Vagina (tissue), 2 donors: ENCODE data around the gene GABBR2. TPM values are rescaled to one million over a fixed set of nuclear protein-coding genes. Genes with fewer than 3 reads are reported as not detected.
A peak's percentile ranks its signal among the peaks of the same experiment; 100 is the strongest.

ENCODE experiments used
- DNase-seq, 2 donors: peaks; one replicate each; pipeline ENCODE4 v3.0.0-alpha.2; 2017; ENCODE audit errors: extremely low spot score in 2 of 2
- H3K27ac ChIP-seq: fragments of 200-600 bp; sonication (generic); one replicate; pipeline ENCODE4 v1.5.1; 2019
- H3K27me3 ChIP-seq: fragments of 200-600 bp; sonication (generic); one replicate; pipeline ENCODE4 v1.5.1; 2019
- H3K36me3 ChIP-seq, 2 donors: fragments of 200-600 bp; sonication (generic); one replicate each; pipeline ENCODE4 v1.5.1; 2017 to 2019
- H3K4me1 ChIP-seq: fragments of 200-600 bp; sonication (generic); one replicate; pipeline ENCODE4 v1.5.1; 2019
- H3K4me3 ChIP-seq, 2 donors: fragments of 200-600 bp; sonication (generic); 1 replicate in 1 of 2; 2 replicates in 1 of 2; pipeline ENCODE4 v1.5.1; 2016 to 2019
- H3K9me3 ChIP-seq: fragments of 200-600 bp; sonication (generic); one replicate; pipeline ENCODE4 v1.5.1; 2019
- POLR2A ChIP-seq, 2 donors: fragments of 450-650 bp; IDR thresholded peaks; one replicate each; pipeline ENCODE4 v1.6.1; 2017; ENCODE audit warnings: antibody characterized with exemption in 2 of 2, mild to moderate bottlenecking in 2 of 2, moderate library complexity in 2 of 2
- POLR2AphosphoS5 ChIP-seq, 2 donors: sonication (generic); formaldehyde crosslinking; IDR thresholded peaks; one replicate each; pipeline ENCODE4 v1.9.0; 2017; ENCODE audit warnings: antibody characterized with exemption in 2 of 2, mild to moderate bottlenecking in 2 of 2, low read depth in 1 of 2; ENCODE audit not compliant: insufficient read depth in 1 of 2
- intact Hi-C: fragments of 100-400 bp; cut with DNase I; formaldehyde crosslinking; loops from one replicate; pipeline ENCODE4 v1.15.1; 2023
- total RNA-seq: library from RNA; depleted of rRNA; stranded (reverse); fragments of >200 nt; gene quantifications from one replicate; pipeline ENCODE4 v1.2.3, GENCODE V29; 2016
- TF ChIP-seq, protein P1 (sequence below), 3 experiments: fragments of 450-650 bp in 2 of 3; fragments of 200-600 bp in 1 of 3; sonication (generic) in 1 of 3; IDR thresholded peaks; one replicate each; pipeline ENCODE4 v1.5.1; 2017 to 2019; ENCODE audit warnings: antibody characterized with exemption in 3 of 3, mild to moderate bottlenecking in 2 of 3, moderate library complexity in 2 of 3

The GABBR2 gene
- total RNA-seq, 1 donor from 2014 or later = not detected

DNA sequence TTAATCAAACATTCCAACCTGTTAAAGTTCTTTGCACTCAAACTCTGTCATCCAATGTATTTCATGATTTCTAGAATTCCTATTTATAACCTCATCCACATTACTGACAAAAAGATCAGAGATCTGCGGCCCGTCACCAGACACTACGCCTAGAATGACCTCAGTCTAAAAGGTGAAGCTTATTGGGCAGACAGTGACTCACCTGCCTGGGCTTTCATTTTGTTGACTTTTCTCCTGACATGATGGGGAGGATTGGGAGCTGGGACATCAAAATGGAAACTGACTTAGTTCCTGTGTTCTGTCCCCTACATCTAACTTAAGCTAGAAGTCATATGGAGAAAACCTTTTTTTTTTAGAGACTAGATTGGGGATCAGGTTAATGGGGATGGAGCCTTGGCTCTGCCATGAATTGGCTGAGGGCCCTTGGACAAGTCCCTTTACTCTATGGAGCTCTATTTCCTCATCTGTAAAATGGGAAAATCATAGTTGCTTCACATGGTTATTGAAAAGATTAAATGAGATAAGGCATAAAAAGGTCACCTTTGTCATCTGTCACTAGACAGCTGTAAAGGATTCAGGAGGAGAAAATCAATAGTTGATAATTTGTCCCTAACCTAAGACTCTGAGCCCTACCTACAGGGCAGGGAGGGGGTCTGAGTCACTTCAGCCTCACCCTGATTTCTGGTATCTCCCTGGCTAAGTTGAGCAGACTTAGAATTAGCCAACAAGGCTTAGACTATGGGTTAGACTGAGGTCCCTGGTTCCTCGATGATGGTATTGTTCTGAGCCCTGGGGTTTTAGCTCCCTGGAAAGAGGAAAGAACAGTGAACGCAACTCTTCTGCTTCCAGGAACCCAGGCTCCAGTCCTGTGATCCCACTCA, 228.5 kb downstream of the GABBR2 start:
- DNase-seq = no peak
- no peaks in the 10 kb centered on the region for H3K36me3 ChIP-seq
- intact Hi-C loops = no loop called here
- no peaks in the 10 kb centered on the region for H3K9me3 ChIP-seq
- no peaks in the 10 kb centered on the region for H3K27me3 ChIP-seq
- TF ChIP-seq, protein P1, sequence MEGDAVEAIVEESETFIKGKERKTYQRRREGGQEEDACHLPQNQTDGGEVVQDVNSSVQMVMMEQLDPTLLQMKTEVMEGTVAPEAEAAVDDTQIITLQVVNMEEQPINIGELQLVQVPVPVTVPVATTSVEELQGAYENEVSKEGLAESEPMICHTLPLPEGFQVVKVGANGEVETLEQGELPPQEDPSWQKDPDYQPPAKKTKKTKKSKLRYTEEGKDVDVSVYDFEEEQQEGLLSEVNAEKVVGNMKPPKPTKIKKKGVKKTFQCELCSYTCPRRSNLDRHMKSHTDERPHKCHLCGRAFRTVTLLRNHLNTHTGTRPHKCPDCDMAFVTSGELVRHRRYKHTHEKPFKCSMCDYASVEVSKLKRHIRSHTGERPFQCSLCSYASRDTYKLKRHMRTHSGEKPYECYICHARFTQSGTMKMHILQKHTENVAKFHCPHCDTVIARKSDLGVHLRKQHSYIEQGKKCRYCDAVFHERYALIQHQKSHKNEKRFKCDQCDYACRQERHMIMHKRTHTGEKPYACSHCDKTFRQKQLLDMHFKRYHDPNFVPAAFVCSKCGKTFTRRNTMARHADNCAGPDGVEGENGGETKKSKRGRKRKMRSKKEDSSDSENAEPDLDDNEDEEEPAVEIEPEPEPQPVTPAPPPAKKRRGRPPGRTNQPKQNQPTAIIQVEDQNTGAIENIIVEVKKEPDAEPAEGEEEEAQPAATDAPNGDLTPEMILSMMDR (IDR thresholded peaks at IDR 0.05) = no peak
- TF ChIP-seq POLR2A (IDR thresholded peaks at IDR 0.05) = no peak
- no peak overlapping the region for H3K27ac ChIP-seq
- no peaks in the 10 kb centered on the region for H3K4me1 ChIP-seq
- no peak overlapping the region for H3K4me3 ChIP-seq

DNA sequence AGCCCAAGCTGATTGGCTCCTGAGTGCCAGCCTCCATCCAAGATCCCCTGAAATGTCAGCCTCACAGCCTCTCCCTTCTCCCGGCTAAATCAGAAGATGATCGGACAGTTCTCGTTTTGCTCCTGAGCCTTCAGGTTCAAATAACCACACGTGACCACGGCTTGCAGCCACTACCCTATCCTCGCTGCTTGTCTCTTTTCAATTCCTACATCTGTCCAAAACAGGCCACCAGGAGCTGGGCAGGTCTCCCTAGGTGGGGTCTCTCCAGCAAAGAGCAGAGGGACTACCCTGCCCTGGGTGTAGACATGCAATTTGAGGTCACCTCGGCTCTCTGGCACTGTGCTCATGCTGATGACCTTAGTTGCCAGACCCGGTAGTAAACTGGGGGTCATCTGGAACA, 229.3 kb downstream of the GABBR2 start:
- no peaks in the 10 kb centered on the region for H3K36me3 ChIP-seq
- no peak overlapping the region for H3K4me3 ChIP-seq
- intact Hi-C loops = no loop called here
- DNase-seq = peak in 1 of 2 donors; percentile 75
- no peaks in the 10 kb centered on the region for H3K27me3 ChIP-seq
- no peaks in the 10 kb centered on the region for H3K9me3 ChIP-seq
- no peaks in the 10 kb centered on the region for H3K4me1 ChIP-seq
- TF ChIP-seq POLR2AphosphoS5 (IDR thresholded peaks at IDR 0.05; ENCODE audit: insufficient read depth in 1 of 2, low read depth in 1 of 2) (no peak), POLR2A (IDR thresholded peaks at IDR 0.05) (no peak)
- TF ChIP-seq, protein P1 (IDR thresholded peaks at IDR 0.05) = no peak
- H3K27ac ChIP-seq = no peak overlapping the region

DNA sequence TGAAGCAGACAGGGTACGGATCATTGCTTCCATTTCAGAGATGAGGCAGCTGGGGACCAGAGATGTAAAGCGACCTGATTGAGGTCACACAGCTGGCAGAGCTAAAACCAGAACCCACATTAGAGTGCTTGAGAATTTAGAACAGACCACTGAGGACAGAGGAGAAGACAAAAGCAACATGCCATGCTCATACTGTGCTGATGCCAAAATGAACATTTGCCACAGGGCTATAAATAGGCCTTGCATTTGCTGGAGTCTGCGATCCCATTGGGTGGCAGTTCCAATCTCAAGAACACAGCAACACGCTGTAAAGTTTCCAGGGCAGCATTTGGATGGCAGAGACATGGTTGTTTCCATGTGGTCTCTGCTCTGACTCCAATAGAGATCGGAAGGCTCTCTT, 230.9 kb downstream of the GABBR2 start:
- TF ChIP-seq, protein P1 (IDR thresholded peaks at IDR 0.05) = no peak
- no peak for TF ChIP-seq POLR2A (IDR thresholded peaks at IDR 0.05)
- TF ChIP-seq POLR2AphosphoS5 (IDR thresholded peaks at IDR 0.05; ENCODE audit: insufficient read depth in 1 of 2, low read depth in 1 of 2) = no peak
- intact Hi-C loops = no loop called here
- no peak overlapping the region for H3K27ac ChIP-seq
- no peaks in the 10 kb centered on the region for H3K4me1 ChIP-seq
- no peaks in the 10 kb centered on the region for H3K27me3 ChIP-seq
- no peak for DNase-seq
- no peaks in the 10 kb centered on the region for H3K36me3 ChIP-seq
- H3K9me3 ChIP-seq = no peaks in the 10 kb centered on the region
- no peak overlapping the region for H3K4me3 ChIP-seq

DNA sequence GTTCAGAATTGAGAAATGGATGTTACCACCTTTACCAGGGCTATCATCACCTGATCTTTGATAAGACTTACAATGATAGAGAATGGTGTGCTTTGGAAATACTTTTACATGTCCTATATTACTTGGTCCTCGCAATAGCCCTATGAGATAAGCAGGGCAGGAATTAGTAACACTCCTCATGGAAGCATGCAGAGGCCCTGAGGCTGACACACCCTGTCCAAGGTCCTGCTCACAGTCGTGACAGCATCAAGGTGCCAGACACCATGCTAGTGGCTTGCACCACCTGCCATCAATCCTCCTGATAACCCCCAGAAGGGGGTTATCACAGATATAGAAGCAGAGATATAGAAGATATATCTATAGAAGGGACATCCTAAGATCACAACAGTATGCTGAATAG, 236.5 kb downstream of the GABBR2 start:
- intact Hi-C loops = no loop called here
- H3K4me3 ChIP-seq = no peak overlapping the region
- H3K4me1 ChIP-seq = no peaks in the 10 kb centered on the region
- no peaks in the 10 kb centered on the region for H3K36me3 ChIP-seq
- DNase-seq = peak in 1 of 2 donors; percentile 22
- H3K27me3 ChIP-seq = no peaks in the 10 kb centered on the region
- no peak for TF ChIP-seq POLR2AphosphoS5 (IDR thresholded peaks at IDR 0.05; ENCODE audit: insufficient read depth in 1 of 2, low read depth in 1 of 2)
- H3K27ac ChIP-seq = no peak overlapping the region
- no peaks in the 10 kb centered on the region for H3K9me3 ChIP-seq

DNA sequence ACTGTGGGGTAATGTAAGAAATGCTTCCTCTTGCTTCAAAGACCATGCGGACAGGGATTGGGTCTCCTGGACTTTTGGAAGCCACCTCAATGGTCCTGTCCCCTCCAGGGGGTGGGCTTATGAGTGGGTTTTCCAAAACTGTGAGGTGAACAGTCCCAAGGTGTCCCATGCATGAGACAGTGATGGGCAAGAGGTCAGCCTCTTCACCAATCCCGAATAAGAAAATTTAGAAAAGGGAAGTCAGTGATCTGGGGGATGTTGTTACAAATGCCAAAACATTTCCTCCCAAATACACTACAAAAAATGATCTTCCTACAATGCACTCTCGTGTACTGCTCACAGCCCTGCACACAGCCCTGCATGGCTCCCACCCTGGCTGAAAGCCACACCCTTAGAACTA, 237.6 kb downstream of the GABBR2 start:
- Histone ChIP-seq H3K9me3 (no peaks in the 10 kb centered on the region), H3K36me3 (no peaks in the 10 kb centered on the region), H3K4me3 (no peak overlapping the region), H3K27ac (no peak overlapping the region), H3K4me1 (no peaks in the 10 kb centered on the region), H3K27me3 (no peaks in the 10 kb centered on the region)
- peak in 1 of 2 donors; percentile 62 for DNase-seq
- intact Hi-C loops = no loop called here
- TF ChIP-seq POLR2AphosphoS5 (IDR thresholded peaks at IDR 0.05; ENCODE audit: insufficient read depth in 1 of 2, low read depth in 1 of 2) (no peak), POLR2A (IDR thresholded peaks at IDR 0.05) (no peak)
- TF ChIP-seq, protein P1 (IDR thresholded peaks at IDR 0.05) = no peak
